ENCODE measurements around the gene BRD3OS. TPM values are rescaled to one million over a fixed set of nuclear protein-coding genes. Genes with fewer than 3 reads are reported as not detected.

The BRD3OS gene
- total and polyA plus RNA-seq, 2 of the 4 experiments (the other 2 are of a cell fraction): 15.8 to 20.7 TPM

- no peak overlapping the region for H3K4me3 ChIP-seq (ENCODE audit: insufficient read depth, low read depth, low read length)
- dilution Hi-C loops (cut with HindIII; ENCODE audit: low sequenced_read_pairs, unreplicated experiment): no loop called here
- no peak overlapping the region for H4K5ac ChIP-seq (ENCODE audit: low read depth, low read length)
- no peak overlapping the region for H2AFZ ChIP-seq (replicated peaks; ENCODE audit: low read length, poor library complexity)
- no peak overlapping the region for H3K18ac ChIP-seq (ENCODE audit: low read depth, low read length)
- H3K9me3 ChIP-seq (ENCODE audit: control insufficient read depth, insufficient read depth, low read length): no peaks in the 10 kb centered on the region
- H3K9ac ChIP-seq (ENCODE audit: low read depth, low read length): no peak overlapping the region
- TF ChIP-seq SMC3 (IDR thresholded peaks at IDR 0.05; ENCODE audit: low read depth, low read length) (no peak), POLR2A (IDR thresholded peaks at IDR 0.05; ENCODE audit: low read depth, low read length) (no peak), USF2 (IDR thresholded peaks at IDR 0.05; ENCODE audit: low read depth, low read length) (no peak), RAD21 (IDR thresholded peaks at IDR 0.05; ENCODE audit: low read length) (no peak), MXI1 (IDR thresholded peaks at IDR 0.05; ENCODE audit: borderline replicate concordance, low read depth, low read length) (no peak), MAZ (IDR thresholded peaks at IDR 0.05; ENCODE audit: borderline replicate concordance, low read depth, low read length) (no peak), NFE2L2 (IDR thresholded peaks at IDR 0.05; ENCODE audit: low read depth, low read length) (no peak), MAFK (IDR thresholded peaks at IDR 0.05; ENCODE audit: low read depth, low read length) (no peak), BHLHE40 (IDR thresholded peaks at IDR 0.05; ENCODE audit: low read depth, low read length) (no peak), CTCF (conservative IDR thresholded peaks at IDR 0.05; ENCODE audit: low read depth, low read length) (no peak), RFX5 (IDR thresholded peaks at IDR 0.05; ENCODE audit: low read depth, low read length) (no peak), FOS (IDR thresholded peaks at IDR 0.05; ENCODE audit: low read depth, low read length) (no peak), RCOR1 (IDR thresholded peaks at IDR 0.05; ENCODE audit: insufficient replicate concordance, low read length) (no peak)
- H3K9me1 ChIP-seq (ENCODE audit: insufficient read depth, low read length): no peaks in the 10 kb centered on the region
- H3K36me3 ChIP-seq (ENCODE audit: control insufficient read depth, insufficient read depth, low read length): peaks cover 62% of the 10 kb centered on the region
- no peak for ATAC-seq (ENCODE audit: low read depth)
- H2BK15ac ChIP-seq (ENCODE audit: low read depth, low read length): no peak overlapping the region
- ChIA-PET POLR2A (ENCODE audit: unreplicated experiment) (no interaction called here), CTCF (no interaction called here)
- no peak overlapping the region for H3K56ac ChIP-seq (ENCODE audit: extremely low read depth, insufficient read depth, low read length)
- DNase-seq: no peak
- no peak overlapping the region for H3K23ac ChIP-seq (ENCODE audit: low read depth, low read length)
- peaks cover 0 to 8% of the 10 kb centered on the region in 2 experiments; a peak in 1 of 4 replicates for H3K79me1 ChIP-seq (ENCODE audit: low read depth in 1 of 2, low read length in 2 of 2)
- H2BK5ac ChIP-seq (ENCODE audit: low read depth, low read length, poor library complexity, severe bottlenecking): no peak overlapping the region
- no peak overlapping the region for H3K4me2 ChIP-seq (ENCODE audit: low read depth, low read length)
- H3K27me3 ChIP-seq (ENCODE audit: control insufficient read depth, insufficient read depth, low read length): no peaks in the 10 kb centered on the region
- peaks cover 4% of the 10 kb centered on the region for H4K20me1 ChIP-seq (ENCODE audit: insufficient read depth, low read length)
- no peak overlapping the region for H3K14ac ChIP-seq (replicated peaks; ENCODE audit: low read depth, low read length)
- WGBS, 2 experiments (ENCODE audit: extremely low coverage in 2 of 2, insufficient read length in 1 of 2): 95% methylated on average over 12 of the region's 16 CpGs; no CpG with 5 or more reads in 1 of the 2 experiments
- no peak overlapping the region for H2AK5ac ChIP-seq (ENCODE audit: low read depth, low read length)
- H3K27ac ChIP-seq (ENCODE audit: insufficient read depth, low read length): no peak overlapping the region
- intact Hi-C loops (cut with micrococcal nuclease): no loop called here
- no TSS peak for BruUV-seq (replicated peaks)
- no peak overlapping the region for H3K4ac ChIP-seq (ENCODE audit: low read depth, low read length)
- no peak overlapping the region for H4K8ac ChIP-seq (ENCODE audit: low read depth in 2 of 2, low read length in 2 of 2)
- H2BK20ac ChIP-seq (ENCODE audit: low read depth, low read length): no peak overlapping the region
- no peaks in the 10 kb centered on the region for H3K4me1 ChIP-seq (ENCODE audit: control insufficient read depth, insufficient read depth, low read length)
- no peak overlapping the region for H4K91ac ChIP-seq (ENCODE audit: insufficient read depth, low read depth, low read length)
- in situ Hi-C loops (cut with MboI; ENCODE audit: low sequenced_read_pairs): no loop called here
- H2AK9ac ChIP-seq (replicated peaks; ENCODE audit: low read depth, low read length, poor library complexity): no peak overlapping the region
- H2BK120ac ChIP-seq (ENCODE audit: low read depth, low read length): no peak overlapping the region
Observed at GRCh38 chr9:134036130-134036529, 10.8 kb downstream of the BRD3OS start.
